ENCODE results near the gene SHB.
A peak's percentile ranks its signal among the peaks of the same experiment; 100 is the strongest.

Gene SHB

GRCh38 chr9:38079461-38080031 lies 10.5 kb upstream of the SHB start:
- no peaks in the 10 kb centered on the region for H3K4me1 Mint-ChIP-seq (ENCODE audit: low read depth)
- H3K27ac Mint-ChIP-seq: no peak overlapping the region
- no peaks in the 10 kb centered on the region for H3K36me3 Mint-ChIP-seq (ENCODE audit: low read depth)
- no peak overlapping the region for H3K4me3 Mint-ChIP-seq
- peaks cover 15% of the 10 kb centered on the region for H3K27me3 Mint-ChIP-seq (ENCODE audit: low read depth)
- H3K9me3 Mint-ChIP-seq: no peaks in the 10 kb centered on the region

- Mint-ChIP-seq H3K36me3 (ENCODE audit: low read depth) (no peaks in the 10 kb centered on the region), H3K9me3 (no peaks in the 10 kb centered on the region), H3K27me3 (ENCODE audit: low read depth) (peaks cover 36% of the 10 kb centered on the region), H3K4me3 (no peak overlapping the region), H3K4me1 (ENCODE audit: low read depth) (peaks cover 2% of the 10 kb centered on the region), H3K27ac (no peak overlapping the region)
Measured at GRCh38 chr9:38075272-38075671, 6.2 kb upstream of the SHB start.

DNA sequence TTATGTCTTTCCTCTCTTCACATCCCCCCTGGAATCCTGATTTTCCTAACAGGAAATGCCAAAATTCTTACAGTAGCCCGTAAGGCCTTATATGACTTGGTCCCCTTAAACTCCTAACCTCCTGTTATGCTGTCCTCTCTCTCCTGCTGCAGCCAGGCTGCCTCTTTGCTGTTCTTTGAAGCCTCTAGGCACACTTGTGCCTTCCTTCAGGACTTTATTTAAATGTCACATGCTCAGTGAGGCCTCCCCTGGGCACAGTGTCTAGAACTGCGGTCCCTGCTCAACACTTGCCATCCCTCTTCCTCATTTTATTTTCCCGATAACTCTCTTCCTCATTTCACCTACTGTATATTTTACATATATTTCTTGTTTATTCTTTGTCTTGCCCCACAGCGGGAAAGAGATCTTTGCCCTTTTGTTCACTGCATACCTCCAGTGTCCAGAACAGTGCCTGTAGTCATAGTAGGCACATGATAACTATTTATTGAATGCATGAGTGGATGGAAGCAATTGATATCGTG lies 5.5 kb upstream of the SHB start:
- Mint-ChIP-seq H3K27me3 (ENCODE audit: low read depth) (peaks cover 42% of the 10 kb centered on the region), H3K4me3 (no peak overlapping the region), H3K4me1 (ENCODE audit: low read depth) (peaks cover 6% of the 10 kb centered on the region), H3K27ac (no peak overlapping the region), H3K36me3 (ENCODE audit: low read depth) (no peaks in the 10 kb centered on the region), H3K9me3 (no peaks in the 10 kb centered on the region)

GRCh38 chr9:38073882-38074281 lies 4.9 kb upstream of the SHB start:
- Mint-ChIP-seq H3K27ac (no peak overlapping the region), H3K4me1 (ENCODE audit: low read depth) (peaks cover 6% of the 10 kb centered on the region), H3K27me3 (ENCODE audit: low read depth) (peaks cover 37% of the 10 kb centered on the region), H3K9me3 (no peaks in the 10 kb centered on the region), H3K4me3 (no peak overlapping the region), H3K36me3 (ENCODE audit: low read depth) (no peaks in the 10 kb centered on the region)

GRCh38 chr9:38071470-38072134 lies 2.6 kb upstream of the SHB start:
- Mint-ChIP-seq H3K27me3 (ENCODE audit: low read depth) (peaks cover 40% of the 10 kb centered on the region), H3K27ac (no peak overlapping the region), H3K4me3 (no peak overlapping the region), H3K36me3 (ENCODE audit: low read depth) (peaks cover 2% of the 10 kb centered on the region), H3K4me1 (ENCODE audit: low read depth) (peaks cover 13% of the 10 kb centered on the region), H3K9me3 (no peaks in the 10 kb centered on the region)

DNA sequence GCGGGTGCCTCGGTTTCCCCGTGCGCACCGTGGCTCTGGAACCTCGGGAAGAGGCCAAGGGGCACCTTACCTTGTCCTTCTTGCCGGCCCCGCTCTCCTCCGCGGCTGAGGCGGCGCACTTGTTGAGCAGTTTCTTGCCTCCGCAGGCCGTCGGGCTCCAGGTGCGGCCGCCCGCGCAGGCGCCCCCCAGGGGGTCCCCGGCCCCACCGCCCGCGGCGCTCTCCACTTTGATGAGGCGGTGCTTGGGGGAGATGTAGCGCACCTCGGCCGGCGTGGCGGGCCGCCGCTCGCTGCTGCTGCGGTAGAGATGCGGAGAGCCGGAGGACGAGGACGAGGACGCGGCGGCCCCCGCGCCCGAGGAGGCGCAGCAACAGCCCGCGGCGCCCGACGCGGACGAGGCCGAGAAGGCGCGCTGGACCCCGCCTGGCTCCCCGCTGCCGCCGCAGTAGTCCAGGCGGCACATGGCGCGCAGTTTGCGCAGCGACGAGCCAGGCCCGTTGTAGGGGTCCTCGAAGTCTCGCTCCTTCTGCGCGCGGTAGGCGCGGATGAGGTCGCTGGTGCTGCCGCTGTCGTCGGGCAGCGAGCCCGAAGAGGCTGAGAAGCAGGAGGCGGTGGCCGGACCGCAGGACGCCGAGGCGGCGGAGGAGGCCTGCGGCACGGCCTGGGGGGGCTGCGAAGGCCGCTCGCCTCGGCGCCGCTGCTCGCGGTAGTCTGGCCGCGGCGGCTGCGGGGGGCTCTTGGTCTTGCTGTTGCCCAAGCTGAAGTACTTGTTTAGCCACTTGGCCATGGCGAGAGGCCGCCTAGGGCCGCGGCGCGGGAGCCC lies 957 bp downstream of the SHB start:
- H3K27ac Mint-ChIP-seq: no peak overlapping the region
- H3K4me3 Mint-ChIP-seq: peak overlapping the region; percentile 49
- no peaks in the 10 kb centered on the region for H3K9me3 Mint-ChIP-seq
- peaks cover 13% of the 10 kb centered on the region for H3K4me1 Mint-ChIP-seq (ENCODE audit: low read depth)
- peaks cover 57% of the 10 kb centered on the region for H3K27me3 Mint-ChIP-seq (ENCODE audit: low read depth)
- peaks cover 2% of the 10 kb centered on the region for H3K36me3 Mint-ChIP-seq (ENCODE audit: low read depth)

GRCh38 chr9:38066914-38067858 lies 1.8 kb downstream of the SHB start:
- peaks cover 2% of the 10 kb centered on the region for H3K36me3 Mint-ChIP-seq (ENCODE audit: low read depth)
- peaks cover 56% of the 10 kb centered on the region for H3K27me3 Mint-ChIP-seq (ENCODE audit: low read depth)
- H3K4me3 Mint-ChIP-seq: peak overlapping the region; percentile 76
- H3K4me1 Mint-ChIP-seq (ENCODE audit: low read depth): peaks cover 13% of the 10 kb centered on the region
- H3K9me3 Mint-ChIP-seq: no peaks in the 10 kb centered on the region
- no peak overlapping the region for H3K27ac Mint-ChIP-seq

GRCh38 chr9:38066197-38066913 lies 2.7 kb downstream of the SHB start:
- H3K36me3 Mint-ChIP-seq (ENCODE audit: low read depth): peaks cover 2% of the 10 kb centered on the region
- peaks cover 13% of the 10 kb centered on the region for H3K4me1 Mint-ChIP-seq (ENCODE audit: low read depth)
- H3K27me3 Mint-ChIP-seq (ENCODE audit: low read depth): peaks cover 47% of the 10 kb centered on the region
- no peak overlapping the region for H3K27ac Mint-ChIP-seq
- H3K9me3 Mint-ChIP-seq: no peaks in the 10 kb centered on the region
- no peak overlapping the region for H3K4me3 Mint-ChIP-seq

DNA sequence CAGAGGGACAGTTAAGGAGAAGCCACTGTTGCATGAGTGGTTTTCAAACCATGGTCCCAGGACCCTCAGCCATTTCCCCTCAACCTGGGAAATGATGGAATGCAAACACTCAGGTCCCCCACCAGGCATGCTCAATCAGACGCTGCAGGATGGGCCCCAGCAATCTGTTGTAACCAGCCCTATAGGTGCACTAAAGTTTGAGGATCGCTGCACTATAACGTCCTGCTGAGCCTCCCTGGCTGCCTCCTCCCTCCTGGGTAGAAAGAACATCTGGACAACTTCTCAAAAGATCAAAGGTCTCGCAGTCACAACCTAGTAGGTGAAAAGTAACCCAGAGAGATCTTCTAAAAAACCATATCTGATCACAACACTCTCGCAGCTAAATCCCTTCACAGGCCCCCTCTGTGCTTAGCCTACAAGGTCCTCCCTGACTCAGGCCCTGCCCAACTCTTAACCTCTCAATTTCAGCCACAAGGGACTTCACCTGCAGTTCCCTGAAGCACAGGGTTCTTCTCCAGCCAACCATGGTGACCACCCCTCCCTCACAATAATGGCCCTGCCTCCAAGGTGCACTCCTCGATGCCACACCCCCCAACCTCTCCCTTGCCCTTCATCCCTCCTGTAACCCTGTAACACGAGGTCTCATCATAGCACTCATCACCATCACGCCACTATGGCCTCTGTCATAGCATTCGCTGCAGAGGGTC lies 3.5 kb downstream of the SHB start:
- Mint-ChIP-seq H3K9me3 (no peaks in the 10 kb centered on the region), H3K4me3 (no peak overlapping the region), H3K36me3 (ENCODE audit: low read depth) (peaks cover 2% of the 10 kb centered on the region), H3K4me1 (ENCODE audit: low read depth) (peaks cover 11% of the 10 kb centered on the region), H3K27me3 (ENCODE audit: low read depth) (peaks cover 39% of the 10 kb centered on the region), H3K27ac (no peak overlapping the region)

DNA sequence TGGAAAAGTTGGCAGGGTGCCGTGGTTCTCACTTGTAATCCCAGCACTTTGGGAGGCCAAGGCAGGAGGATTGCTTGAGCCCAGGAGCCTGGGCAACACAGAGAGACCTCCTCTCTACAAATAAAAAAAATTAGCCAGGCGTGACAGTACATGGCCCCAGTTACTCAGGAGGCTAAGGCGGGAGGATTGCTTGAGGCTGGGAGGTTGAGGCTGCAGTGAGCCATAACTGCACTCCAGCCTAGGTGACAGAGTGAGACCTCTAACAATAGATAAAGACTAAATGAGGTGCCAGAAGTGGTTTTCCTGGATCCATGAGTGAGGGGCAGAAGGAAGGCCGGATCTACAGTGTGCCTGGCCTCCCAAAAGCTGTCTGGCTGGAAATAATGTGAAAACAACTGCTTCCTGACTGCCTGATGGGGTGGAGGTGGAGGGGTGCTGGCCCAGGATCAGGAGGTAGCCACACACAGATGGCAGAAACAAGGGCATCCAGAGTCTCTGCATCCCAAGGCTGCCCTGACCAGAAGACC lies 4.1 kb downstream of the SHB start:
- Mint-ChIP-seq H3K9me3 (no peaks in the 10 kb centered on the region), H3K36me3 (ENCODE audit: low read depth) (peaks cover 2% of the 10 kb centered on the region), H3K27me3 (ENCODE audit: low read depth) (peaks cover 34% of the 10 kb centered on the region), H3K4me3 (no peak overlapping the region), H3K27ac (no peak overlapping the region), H3K4me1 (ENCODE audit: low read depth) (peaks cover 11% of the 10 kb centered on the region)

GRCh38 chr9:38063363-38063707 lies 5.7 kb downstream of the SHB start:
- H3K4me1 Mint-ChIP-seq (ENCODE audit: low read depth): peaks cover 7% of the 10 kb centered on the region
- no peaks in the 10 kb centered on the region for H3K9me3 Mint-ChIP-seq
- peaks cover 30% of the 10 kb centered on the region for H3K27me3 Mint-ChIP-seq (ENCODE audit: low read depth)
- no peak overlapping the region for H3K27ac Mint-ChIP-seq
- H3K4me3 Mint-ChIP-seq: no peak overlapping the region
- peaks cover 2% of the 10 kb centered on the region for H3K36me3 Mint-ChIP-seq (ENCODE audit: low read depth)

- peaks cover 2% of the 10 kb centered on the region for H3K36me3 Mint-ChIP-seq (ENCODE audit: low read depth)
- no peak overlapping the region for H3K4me3 Mint-ChIP-seq
- no peak overlapping the region for H3K27ac Mint-ChIP-seq
- no peaks in the 10 kb centered on the region for H3K9me3 Mint-ChIP-seq
- peaks cover 7% of the 10 kb centered on the region for H3K4me1 Mint-ChIP-seq (ENCODE audit: low read depth)
- H3K27me3 Mint-ChIP-seq (ENCODE audit: low read depth): peaks cover 30% of the 10 kb centered on the region
Measured at GRCh38 chr9:38062498-38063362, 6.3 kb downstream of the SHB start.
